C4-2B (cell line): Measurements from ENCODE around the gene YIPF3.
"Not testable (repeated sequence)": the region's sequence is repeated elsewhere in the genome, so short reads cannot be mapped to it uniquely, and the experiment has no call there.

Experiments used
- H3K27ac ChIP-seq: fragments of 450-650 bp; 2 replicates; pipeline ENCODE4 v1.5.1; 2017
- CTCF ChIP-seq: fragments of 450-650 bp; conservative IDR thresholded peaks from 2 replicates; pipeline ENCODE4 v1.5.1; 2017; ENCODE audit warnings: mild to moderate bottlenecking
- ZFX ChIP-seq: fragments of 450-650 bp; IDR thresholded peaks from 2 replicates; pipeline ENCODE4 v1.6.1; 2017

The YIPF3 gene

GRCh38 chr6:43467752-43468151 is 49.0 kb downstream of the YIPF3 start:
- TF ChIP-seq ZFX: no peak
- TF ChIP-seq CTCF: no peak
- H3K27ac ChIP-seq: no peak overlapping the region

DNA sequence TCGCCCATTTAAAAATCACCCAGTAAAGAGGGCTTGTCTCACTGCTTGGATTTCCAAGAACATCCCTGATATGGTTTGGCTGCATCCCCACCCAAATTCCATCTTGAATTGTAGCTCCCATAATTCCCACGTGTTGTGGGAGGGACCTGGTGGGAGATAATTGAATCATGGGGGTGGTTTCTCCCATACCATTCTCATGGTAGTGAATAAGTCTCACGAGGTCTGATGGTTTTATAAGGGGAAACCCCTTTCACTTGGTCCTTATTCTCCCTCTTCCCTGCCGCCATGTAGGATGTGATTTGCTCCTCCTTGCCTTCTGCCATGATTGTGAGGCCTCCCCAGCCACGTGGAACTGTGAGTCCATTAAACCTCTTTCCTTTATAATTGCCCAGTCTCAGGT is 49.5 kb downstream of the YIPF3 start:
- H3K27ac ChIP-seq: not testable (repeated sequence)

GRCh38 chr6:43465948-43466347 is 50.8 kb downstream of the YIPF3 start:
- no peak overlapping the region for H3K27ac ChIP-seq
- TF ChIP-seq ZFX (no peak), CTCF (no peak)

DNA sequence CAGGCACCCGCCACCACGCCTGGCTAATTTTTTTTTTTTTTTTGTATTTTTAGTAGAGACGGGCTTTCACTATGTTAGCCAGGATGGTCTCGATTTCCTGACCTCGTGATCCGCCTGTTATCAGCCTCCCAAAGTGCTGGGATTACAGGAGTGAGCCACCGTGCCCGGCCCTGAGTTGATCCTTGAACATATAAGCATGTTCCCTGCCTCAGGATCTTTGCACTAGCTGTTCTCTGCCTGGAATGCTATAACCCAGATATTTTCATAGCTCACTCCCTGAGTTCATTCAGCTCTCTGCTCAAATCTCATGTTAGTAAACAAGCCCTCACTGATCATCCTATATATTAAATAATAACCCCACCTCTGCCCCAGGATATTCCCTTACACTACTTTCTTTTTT is 52.4 kb downstream of the YIPF3 start:
- no peak overlapping the region for H3K27ac ChIP-seq
- no peak for TF ChIP-seq ZFX
- TF ChIP-seq CTCF: no peak

GRCh38 chr6:43461936-43462335 is 54.8 kb downstream of the YIPF3 start:
- H3K27ac ChIP-seq: no peak overlapping the region
- no peak for TF ChIP-seq CTCF
- TF ChIP-seq ZFX: no peak
